Measurements from ENCODE around the gene GFPT2.
A peak's percentile ranks its signal among the peaks of the same experiment; 100 is the strongest.

Gene GFPT2

GRCh38 chr5:180353048-180353979 lies at the start of gene GFPT2:
GFPT2 (minus strand) TSS chr5:180353336; CDS start chr5:180353217, 119 bp downstream.
- DNase-seq (ENCODE audit: low read depth) = peak; percentile 67

GRCh38 chr5:180402716-180403115 lies 49.6 kb upstream of the GFPT2 start:
- no peak for DNase-seq (ENCODE audit: low read depth)

- DNase-seq (ENCODE audit: low read depth) = no peak
Observed at GRCh38 chr5:180401229-180401907, 48.2 kb upstream of the GFPT2 start.

- DNase-seq (ENCODE audit: low read depth) = no peak
Observed at GRCh38 chr5:180400416-180400815, 47.3 kb upstream of the GFPT2 start.

- no peak for DNase-seq (ENCODE audit: low read depth)
Observed at GRCh38 chr5:180399401-180400215, 46.5 kb upstream of the GFPT2 start.

GRCh38 chr5:180396926-180397325 lies 43.8 kb upstream of the GFPT2 start:
- no peak for DNase-seq (ENCODE audit: low read depth)

GRCh38 chr5:180395540-180396274 lies 42.6 kb upstream of the GFPT2 start:
- DNase-seq (ENCODE audit: low read depth) = no peak

- no peak for DNase-seq (ENCODE audit: low read depth)
Observed at GRCh38 chr5:180394031-180394636, 41.0 kb upstream of the GFPT2 start.

GRCh38 chr5:180391276-180391675 lies 38.1 kb upstream of the GFPT2 start:
- DNase-seq (ENCODE audit: low read depth) = no peak

GRCh38 chr5:180390441-180391190 lies 37.5 kb upstream of the GFPT2 start:
- DNase-seq (ENCODE audit: low read depth) = no peak

- DNase-seq (ENCODE audit: low read depth) = no peak
Observed at GRCh38 chr5:180389252-180390101, 36.3 kb upstream of the GFPT2 start.

- DNase-seq (ENCODE audit: low read depth) = no peak
Observed at GRCh38 chr5:180387798-180388197, 34.7 kb upstream of the GFPT2 start.

- DNase-seq (ENCODE audit: low read depth) = no peak
Observed at GRCh38 chr5:180382926-180383325, 29.8 kb upstream of the GFPT2 start.

- DNase-seq (ENCODE audit: low read depth) = no peak
Observed at GRCh38 chr5:180381851-180382480, 28.8 kb upstream of the GFPT2 start.

GRCh38 chr5:180381428-180381827 lies 28.3 kb upstream of the GFPT2 start:
- no peak for DNase-seq (ENCODE audit: low read depth)

GRCh38 chr5:180380856-180381255 lies 27.7 kb upstream of the GFPT2 start:
- DNase-seq (ENCODE audit: low read depth) = no peak

- no peak for DNase-seq (ENCODE audit: low read depth)
Observed at GRCh38 chr5:180380441-180380840, 27.3 kb upstream of the GFPT2 start.

GRCh38 chr5:180379355-180380070 lies 26.4 kb upstream of the GFPT2 start:
- DNase-seq (ENCODE audit: low read depth) = no peak

Measured in activated T-helper 9 cell treated with anti-CD3 and anti-CD28 coated beads, Interleukin-2, amount 50 U/mL, for 16 hours (primary cell).